ENCODE data around the gene IGFBP2. TPM values are rescaled to one million over a fixed set of nuclear protein-coding genes. Genes with fewer than 3 reads are reported as not detected.

IGFBP2 gene
- total and polyA plus RNA-seq, 2 of the 13 experiments (the other 11 are each of a cell fraction or from before 2014, with no cell fraction given), result 2.0 to 5.8 TPM

DNA sequence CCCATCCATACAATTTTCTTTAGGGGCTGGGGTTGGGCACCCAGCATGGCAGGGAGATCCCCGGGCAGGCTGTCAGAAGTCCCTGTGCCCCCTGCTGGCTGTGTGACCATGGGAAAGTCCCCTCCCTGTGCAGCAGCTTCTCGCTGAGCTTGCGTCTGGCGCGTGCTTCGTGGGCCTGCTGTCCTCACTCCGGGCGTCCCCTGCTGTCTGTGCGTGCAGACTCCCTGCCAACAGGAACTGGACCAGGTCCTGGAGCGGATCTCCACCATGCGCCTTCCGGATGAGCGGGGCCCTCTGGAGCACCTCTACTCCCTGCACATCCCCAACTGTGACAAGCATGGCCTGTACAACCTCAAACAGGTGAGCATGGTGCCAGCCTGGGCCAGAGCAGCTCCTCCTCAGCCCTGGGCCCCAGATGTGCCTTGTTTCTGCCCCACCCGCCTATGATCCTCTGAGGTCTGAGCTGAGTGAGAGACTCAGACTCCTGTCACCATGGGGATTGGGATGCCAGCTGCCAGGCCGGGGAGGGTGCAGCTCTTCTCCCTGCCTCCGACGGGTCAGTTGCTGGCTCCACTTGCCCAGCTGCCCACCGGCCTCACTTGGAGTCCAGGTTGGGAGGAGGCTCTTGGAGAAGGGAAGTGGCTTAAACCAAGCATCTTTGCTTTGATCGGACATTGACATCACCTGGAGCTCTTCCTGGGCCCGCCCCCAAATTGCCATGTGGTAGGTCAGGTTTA lies 28.6 kb downstream of the IGFBP2 start (continued):
- TF ChIP-seq, protein P1, sequence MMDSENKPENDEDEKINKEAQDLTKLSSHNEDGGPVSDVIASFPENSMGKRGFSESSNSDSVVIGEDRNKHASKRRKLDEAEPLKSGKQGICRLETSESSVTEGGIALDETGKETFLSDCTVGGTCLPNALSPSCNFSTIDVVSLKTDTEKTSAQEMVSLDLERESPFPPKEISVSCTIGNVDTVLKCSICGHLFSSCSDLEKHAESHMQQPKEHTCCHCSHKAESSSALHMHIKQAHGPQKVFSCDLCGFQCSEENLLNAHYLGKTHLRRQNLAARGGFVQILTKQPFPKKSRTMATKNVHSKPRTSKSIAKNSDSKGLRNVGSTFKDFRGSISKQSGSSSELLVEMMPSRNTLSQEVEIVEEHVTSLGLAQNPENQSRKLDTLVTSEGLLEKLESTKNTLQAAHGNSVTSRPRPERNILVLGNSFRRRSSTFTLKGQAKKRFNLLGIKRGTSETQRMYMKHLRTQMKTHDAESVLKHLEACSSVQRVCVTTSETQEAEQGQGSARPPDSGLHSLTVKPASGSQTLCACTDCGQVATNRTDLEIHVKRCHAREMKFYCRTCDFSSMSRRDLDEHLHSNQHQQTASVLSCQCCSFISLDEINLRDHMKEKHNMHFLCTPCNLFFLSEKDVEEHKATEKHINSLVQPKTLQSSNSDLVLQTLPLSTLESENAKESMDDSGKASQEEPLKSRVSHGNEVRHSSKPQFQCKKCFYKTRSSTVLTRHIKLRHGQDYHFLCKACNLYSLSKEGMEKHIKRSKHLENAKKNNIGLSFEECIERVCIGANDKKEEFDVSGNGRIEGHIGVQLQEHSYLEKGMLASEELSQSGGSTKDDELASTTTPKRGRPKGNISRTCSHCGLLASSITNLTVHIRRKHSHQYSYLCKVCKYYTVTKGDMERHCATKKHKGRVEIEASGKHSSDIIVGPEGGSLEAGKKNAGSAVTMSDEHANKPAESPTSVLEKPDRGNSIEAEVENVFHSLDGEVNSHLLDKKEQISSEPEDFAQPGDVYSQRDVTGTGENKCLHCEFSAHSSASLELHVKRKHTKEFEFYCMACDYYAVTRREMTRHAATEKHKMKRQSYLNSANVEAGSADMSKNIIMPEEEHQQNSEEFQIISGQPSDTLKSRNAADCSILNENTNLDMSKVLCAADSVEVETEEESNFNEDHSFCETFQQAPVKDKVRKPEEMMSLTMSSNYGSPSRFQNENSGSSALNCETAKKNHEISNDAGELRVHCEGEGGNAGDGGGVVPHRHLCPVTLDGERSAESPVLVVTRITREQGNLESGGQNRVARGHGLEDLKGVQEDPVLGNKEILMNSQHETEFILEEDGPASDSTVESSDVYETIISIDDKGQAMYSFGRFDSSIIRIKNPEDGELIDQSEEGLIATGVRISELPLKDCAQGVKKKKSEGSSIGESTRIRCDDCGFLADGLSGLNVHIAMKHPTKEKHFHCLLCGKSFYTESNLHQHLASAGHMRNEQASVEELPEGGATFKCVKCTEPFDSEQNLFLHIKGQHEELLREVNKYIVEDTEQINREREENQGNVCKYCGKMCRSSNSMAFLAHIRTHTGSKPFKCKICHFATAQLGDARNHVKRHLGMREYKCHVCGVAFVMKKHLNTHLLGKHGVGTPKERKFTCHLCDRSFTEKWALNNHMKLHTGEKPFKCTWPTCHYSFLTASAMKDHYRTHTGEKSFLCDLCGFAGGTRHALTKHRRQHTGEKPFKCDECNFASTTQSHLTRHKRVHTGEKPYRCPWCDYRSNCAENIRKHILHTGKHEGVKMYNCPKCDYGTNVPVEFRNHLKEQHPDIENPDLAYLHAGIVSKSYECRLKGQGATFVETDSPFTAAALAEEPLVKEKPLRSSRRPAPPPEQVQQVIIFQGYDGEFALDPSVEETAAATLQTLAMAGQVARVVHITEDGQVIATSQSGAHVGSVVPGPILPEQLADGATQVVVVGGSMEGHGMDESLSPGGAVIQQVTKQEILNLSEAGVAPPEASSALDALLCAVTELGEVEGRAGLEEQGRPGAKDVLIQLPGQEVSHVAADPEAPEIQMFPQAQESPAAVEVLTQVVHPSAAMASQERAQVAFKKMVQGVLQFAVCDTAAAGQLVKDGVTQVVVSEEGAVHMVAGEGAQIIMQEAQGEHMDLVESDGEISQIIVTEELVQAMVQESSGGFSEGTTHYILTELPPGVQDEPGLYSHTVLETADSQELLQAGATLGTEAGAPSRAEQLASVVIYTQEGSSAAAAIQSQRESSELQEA (CRISPR knock-in tag; IDR thresholded peaks at IDR 0.05; ENCODE audit: not compliant biosample characterization), result no peak
- TF ChIP-seq NFIB (CRISPR knock-in tag; IDR thresholded peaks at IDR 0.05; ENCODE audit: borderline replicate concordance) (no peak), DPF2 (CRISPR knock-in tag; IDR thresholded peaks at IDR 0.05; ENCODE audit: borderline replicate concordance, low read depth) (no peak), ETV5 (CRISPR knock-in tag; IDR thresholded peaks at IDR 0.05; ENCODE audit: borderline replicate concordance) (no peak), ARHGAP35 (CRISPR knock-in tag; IDR thresholded peaks at IDR 0.05; ENCODE audit: borderline replicate concordance) (no peak), PPARG (CRISPR knock-in tag; conservative IDR thresholded peaks at IDR 0.05) (no peak), ZNF329 (CRISPR knock-in tag; IDR thresholded peaks at IDR 0.05; ENCODE audit: low read depth) (no peak), ZMYM2 (CRISPR knock-in tag; IDR thresholded peaks at IDR 0.05) (no peak), ZNF530 (CRISPR knock-in tag; IDR thresholded peaks at IDR 0.05; ENCODE audit: low read depth) (no peak)
- TF ChIP-seq, protein P2, sequence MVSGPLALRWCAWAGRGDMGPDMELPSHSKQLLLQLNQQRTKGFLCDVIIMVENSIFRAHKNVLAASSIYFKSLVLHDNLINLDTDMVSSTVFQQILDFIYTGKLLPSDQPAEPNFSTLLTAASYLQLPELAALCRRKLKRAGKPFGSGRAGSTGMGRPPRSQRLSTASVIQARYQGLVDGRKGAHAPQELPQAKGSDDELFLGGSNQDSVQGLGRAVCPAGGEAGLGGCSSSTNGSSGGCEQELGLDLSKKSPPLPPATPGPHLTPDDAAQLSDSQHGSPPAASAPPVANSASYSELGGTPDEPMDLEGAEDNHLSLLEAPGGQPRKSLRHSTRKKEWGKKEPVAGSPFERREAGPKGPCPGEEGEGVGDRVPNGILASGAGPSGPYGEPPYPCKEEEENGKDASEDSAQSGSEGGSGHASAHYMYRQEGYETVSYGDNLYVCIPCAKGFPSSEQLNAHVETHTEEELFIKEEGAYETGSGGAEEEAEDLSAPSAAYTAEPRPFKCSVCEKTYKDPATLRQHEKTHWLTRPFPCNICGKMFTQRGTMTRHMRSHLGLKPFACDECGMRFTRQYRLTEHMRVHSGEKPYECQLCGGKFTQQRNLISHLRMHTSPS (CRISPR knock-in tag; IDR thresholded peaks at IDR 0.05; ENCODE audit: low read depth), result 0 out of 2 replicates have a peak, but pooled peaks have one; percentile 32
- TF ChIP-seq, protein P3, sequence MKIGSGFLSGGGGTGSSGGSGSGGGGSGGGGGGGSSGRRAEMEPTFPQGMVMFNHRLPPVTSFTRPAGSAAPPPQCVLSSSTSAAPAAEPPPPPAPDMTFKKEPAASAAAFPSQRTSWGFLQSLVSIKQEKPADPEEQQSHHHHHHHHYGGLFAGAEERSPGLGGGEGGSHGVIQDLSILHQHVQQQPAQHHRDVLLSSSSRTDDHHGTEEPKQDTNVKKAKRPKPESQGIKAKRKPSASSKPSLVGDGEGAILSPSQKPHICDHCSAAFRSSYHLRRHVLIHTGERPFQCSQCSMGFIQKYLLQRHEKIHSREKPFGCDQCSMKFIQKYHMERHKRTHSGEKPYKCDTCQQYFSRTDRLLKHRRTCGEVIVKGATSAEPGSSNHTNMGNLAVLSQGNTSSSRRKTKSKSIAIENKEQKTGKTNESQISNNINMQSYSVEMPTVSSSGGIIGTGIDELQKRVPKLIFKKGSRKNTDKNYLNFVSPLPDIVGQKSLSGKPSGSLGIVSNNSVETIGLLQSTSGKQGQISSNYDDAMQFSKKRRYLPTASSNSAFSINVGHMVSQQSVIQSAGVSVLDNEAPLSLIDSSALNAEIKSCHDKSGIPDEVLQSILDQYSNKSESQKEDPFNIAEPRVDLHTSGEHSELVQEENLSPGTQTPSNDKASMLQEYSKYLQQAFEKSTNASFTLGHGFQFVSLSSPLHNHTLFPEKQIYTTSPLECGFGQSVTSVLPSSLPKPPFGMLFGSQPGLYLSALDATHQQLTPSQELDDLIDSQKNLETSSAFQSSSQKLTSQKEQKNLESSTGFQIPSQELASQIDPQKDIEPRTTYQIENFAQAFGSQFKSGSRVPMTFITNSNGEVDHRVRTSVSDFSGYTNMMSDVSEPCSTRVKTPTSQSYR (CRISPR knock-in tag; IDR thresholded peaks at IDR 0.05; ENCODE audit: borderline replicate concordance), result no peak
- TF ChIP-seq, protein P4, sequence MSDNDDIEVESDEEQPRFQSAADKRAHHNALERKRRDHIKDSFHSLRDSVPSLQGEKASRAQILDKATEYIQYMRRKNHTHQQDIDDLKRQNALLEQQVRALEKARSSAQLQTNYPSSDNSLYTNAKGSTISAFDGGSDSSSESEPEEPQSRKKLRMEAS (IDR thresholded peaks at IDR 0.05), result peak; percentile 37; the same call in 1 of the 2 replicates
